Measurements from ENCODE around the gene RNASE11.

RNASE11 gene

DNA sequence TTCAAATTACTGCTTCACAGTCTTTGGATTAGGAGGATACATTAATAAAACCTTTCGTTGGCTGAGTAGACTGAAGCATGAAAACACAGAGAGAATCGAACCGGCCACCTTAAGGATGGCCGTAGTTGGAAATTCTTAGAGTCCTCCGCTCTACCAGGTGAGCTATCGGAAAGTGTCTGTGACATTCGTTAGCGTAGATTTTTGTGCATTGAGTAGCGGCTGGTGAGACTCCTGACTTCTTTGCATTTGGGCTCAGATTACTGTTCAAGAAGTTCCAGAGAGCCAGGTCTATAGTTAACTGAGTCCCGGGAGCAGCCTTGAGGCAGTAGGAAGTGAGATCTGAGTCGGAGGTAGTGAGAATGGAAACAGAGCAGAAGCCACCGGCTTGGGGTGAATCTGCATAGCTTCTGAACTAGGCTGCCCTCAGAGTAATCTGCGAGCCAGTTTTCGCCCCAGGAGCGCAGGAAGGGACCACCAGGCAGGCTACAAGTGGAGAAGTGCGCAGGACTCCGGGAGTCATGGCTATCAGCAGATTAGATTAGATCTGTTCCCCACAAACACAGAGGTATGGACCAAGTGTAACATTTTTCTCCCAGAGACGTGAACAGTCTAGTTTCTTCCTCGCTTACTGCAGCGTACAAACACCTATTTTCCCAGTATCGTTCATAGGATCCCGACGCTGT, 42.7 kb upstream of the RNASE11 start:
- DNase-seq (ENCODE audit: low read depth, low spot score): no peak
- peak overlapping the region; percentile 54 for H3K4me3 ChIP-seq (ENCODE audit: low read depth, low read length)
- CTCF ChIA-PET: interaction anchor here (1.3 to 3.6 kb wide), 3 partner anchors 17 to 51 kb away, joined by 4 to 15 read pairs (median 6); no protein-coding TSS in a partner anchor
- POLR2A ChIA-PET: interaction anchor here (0.6 to 1.7 kb wide), 3 partner anchors 20 to 287 kb away, joined by 3 read pairs; partner anchors contain the start of gene PARP2
- TF ChIP-seq, protein P1, sequence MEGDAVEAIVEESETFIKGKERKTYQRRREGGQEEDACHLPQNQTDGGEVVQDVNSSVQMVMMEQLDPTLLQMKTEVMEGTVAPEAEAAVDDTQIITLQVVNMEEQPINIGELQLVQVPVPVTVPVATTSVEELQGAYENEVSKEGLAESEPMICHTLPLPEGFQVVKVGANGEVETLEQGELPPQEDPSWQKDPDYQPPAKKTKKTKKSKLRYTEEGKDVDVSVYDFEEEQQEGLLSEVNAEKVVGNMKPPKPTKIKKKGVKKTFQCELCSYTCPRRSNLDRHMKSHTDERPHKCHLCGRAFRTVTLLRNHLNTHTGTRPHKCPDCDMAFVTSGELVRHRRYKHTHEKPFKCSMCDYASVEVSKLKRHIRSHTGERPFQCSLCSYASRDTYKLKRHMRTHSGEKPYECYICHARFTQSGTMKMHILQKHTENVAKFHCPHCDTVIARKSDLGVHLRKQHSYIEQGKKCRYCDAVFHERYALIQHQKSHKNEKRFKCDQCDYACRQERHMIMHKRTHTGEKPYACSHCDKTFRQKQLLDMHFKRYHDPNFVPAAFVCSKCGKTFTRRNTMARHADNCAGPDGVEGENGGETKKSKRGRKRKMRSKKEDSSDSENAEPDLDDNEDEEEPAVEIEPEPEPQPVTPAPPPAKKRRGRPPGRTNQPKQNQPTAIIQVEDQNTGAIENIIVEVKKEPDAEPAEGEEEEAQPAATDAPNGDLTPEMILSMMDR (IDR thresholded peaks at IDR 0.05; ENCODE audit: insufficient read depth, low read length, missing control alignments): no peak

DNA sequence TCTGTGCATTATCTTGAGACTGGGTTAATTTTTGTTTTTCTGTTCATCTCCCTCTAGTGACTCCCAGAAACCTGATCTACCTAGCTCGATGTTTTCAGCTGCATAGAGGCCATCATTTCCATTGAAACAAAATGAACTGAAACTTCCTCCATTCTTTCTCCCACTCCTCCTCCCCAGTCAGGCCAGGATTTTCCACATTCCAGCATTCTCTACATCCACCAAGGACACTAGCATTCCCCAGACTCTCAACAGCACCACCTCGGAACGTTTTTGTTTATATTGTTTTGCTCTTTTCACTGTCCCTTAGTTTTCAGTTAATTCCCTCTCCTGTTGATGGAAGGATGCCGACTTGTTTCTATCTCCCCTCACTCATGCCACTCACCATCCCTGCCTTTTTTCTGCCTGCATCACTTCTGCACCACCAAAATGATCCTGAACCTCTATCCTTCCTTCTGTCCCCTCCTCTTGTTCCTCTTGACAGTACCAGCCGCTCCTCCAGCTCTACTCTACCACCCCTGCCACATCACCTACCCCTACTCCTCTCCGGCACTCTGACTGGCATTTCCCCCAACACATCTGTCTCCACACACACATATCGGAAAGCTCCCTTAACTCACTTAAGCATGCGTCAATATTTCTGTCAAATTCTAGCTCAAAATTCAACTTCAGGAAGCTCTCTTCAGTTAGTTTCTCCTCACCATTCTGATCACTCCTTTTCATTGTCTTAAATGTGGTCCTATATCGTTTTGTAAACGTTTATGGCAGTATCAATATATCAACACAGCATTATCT, 40.5 kb upstream of the RNASE11 start:
- ChIA-PET POLR2A (no interaction called here), CTCF (interaction anchor here (1.4 kb wide), 1 partner anchor 300 kb away, joined by 3 read pairs; no protein-coding TSS in a partner anchor)
- no peak overlapping the region for H3K4me3 ChIP-seq (ENCODE audit: low read depth, low read length)
- TF ChIP-seq, protein P1 (IDR thresholded peaks at IDR 0.05; ENCODE audit: insufficient read depth, low read length, missing control alignments): no peak
- DNase-seq (ENCODE audit: low read depth, low spot score): no peak

DNA sequence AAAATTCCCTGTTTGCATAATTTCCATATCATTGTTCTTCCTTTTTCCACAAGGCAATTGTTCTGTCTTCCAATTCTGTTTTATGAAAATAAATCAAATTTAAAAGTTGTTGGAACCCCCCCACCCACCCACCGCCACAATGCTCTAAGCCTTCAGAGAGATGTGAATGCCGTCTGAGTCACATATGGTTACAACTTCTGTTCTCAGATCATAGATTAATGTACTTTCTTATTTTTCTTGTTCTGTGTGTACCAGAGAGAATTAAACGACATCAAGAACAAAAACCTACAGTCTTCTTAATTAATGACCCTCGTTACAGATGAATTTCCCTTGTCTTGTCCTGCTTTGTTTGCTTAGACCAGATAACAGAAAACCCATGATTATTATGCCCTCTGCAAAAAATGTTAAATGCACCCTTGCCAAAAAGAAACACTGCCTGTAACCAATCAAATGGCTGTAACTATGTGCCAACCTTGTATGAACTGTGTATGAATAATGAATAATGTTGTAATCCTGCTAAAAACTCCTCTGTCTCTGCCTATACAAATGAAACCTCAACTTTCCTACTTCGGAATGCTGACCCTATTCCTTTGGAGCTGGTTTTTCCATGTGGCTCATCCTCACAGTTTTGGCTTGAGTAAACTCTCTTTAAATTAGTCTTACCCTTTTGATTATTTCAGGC, 39.7 kb upstream of the RNASE11 start:
- no peak overlapping the region for H3K4me3 ChIP-seq (ENCODE audit: low read depth, low read length)
- TF ChIP-seq, protein P1 (IDR thresholded peaks at IDR 0.05; ENCODE audit: insufficient read depth, low read length, missing control alignments): no peak
- POLR2A ChIA-PET: no interaction called here
- no peak for DNase-seq (ENCODE audit: low read depth, low spot score)
- CTCF ChIA-PET: interaction anchor here (1.3 to 1.4 kb wide), 2 partner anchors 63 to 299 kb away, joined by 3 to 6 read pairs; no protein-coding TSS in a partner anchor

DNA sequence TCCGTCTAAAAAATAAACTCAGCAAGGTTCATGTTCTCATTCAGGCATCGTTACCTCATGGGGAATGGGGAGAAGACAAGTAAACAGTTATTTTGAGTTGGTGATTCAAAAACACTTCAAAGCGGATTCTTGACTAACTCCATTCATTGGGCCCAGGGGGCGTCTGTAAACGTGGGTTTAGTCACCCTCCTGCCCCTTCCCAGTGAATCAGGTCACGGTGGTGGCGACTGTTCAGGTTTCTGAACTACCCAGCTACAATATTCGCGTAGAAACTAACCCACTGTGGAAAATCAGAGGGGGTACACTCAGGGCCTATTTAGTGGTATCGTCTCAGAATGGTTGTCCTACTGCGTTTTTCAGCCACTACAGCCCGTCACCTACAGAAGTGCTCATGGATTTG, 38.5 kb upstream of the RNASE11 start:
- ChIA-PET POLR2A (no interaction called here), CTCF (interaction anchor here (1.1 to 1.3 kb wide), 4 partner anchors 12 to 64 kb away, joined by 3 to 6 read pairs (median 4); no protein-coding TSS in a partner anchor)
- no peak for DNase-seq (ENCODE audit: low read depth, low spot score)
- no peak overlapping the region for H3K4me3 ChIP-seq (ENCODE audit: low read depth, low read length)
- TF ChIP-seq, protein P1 (IDR thresholded peaks at IDR 0.05; ENCODE audit: insufficient read depth, low read length, missing control alignments): no peak

DNA sequence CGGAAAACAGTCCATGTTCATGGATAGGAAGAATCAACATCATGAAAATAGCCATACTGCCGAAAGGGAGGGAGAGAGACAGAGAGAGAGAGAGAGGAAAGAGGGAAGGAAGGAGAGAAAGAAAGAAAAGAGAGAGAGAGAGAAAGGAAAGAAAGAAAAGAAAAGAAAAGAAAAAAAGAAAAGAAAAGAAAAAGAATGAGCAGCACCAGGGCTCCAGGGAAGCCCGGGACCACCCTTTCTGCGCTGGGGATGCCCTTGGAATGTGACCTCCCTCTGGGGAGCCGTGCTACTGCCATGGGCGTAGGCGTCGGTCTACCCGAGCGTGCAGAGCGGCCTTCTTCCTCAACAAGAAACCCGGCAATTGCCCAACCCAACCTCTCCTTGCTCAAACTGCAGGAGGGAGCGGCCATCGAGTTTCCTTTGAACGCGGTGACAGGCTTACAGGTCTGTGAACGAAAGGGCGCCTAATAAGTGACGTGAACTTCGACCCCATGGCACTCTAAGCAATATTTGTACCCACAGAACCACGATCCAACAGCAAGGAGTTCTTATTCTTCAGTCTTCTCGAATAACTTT, 36.8 kb upstream of the RNASE11 start:
- no peak for DNase-seq (ENCODE audit: low read depth, low spot score)
- CTCF ChIA-PET: interaction anchor here (3.0 kb wide), 1 partner anchor 12 kb away, joined by 13 read pairs; no protein-coding TSS in a partner anchor
- POLR2A ChIA-PET: no interaction called here
- H3K4me3 ChIP-seq (ENCODE audit: low read depth, low read length): peak overlapping the region; percentile 61
- TF ChIP-seq, protein P1 (IDR thresholded peaks at IDR 0.05; ENCODE audit: insufficient read depth, low read length, missing control alignments): no peak

Measured in AG04449 (cell line).